ENCODE results near the gene SLMAP. TPM values are rescaled to one million over a fixed set of nuclear protein-coding genes. Genes with fewer than 3 reads are reported as not detected.
A peak's percentile ranks its signal among the peaks of the same experiment; 100 is the strongest.
"Not testable (repeated sequence)": the region's sequence is repeated elsewhere in the genome, so short reads cannot be mapped to it uniquely, and the experiment has no call there.

SLMAP gene
- total RNA-seq, 1 experiment from 2014 or later, result 78.9 TPM

DNA sequence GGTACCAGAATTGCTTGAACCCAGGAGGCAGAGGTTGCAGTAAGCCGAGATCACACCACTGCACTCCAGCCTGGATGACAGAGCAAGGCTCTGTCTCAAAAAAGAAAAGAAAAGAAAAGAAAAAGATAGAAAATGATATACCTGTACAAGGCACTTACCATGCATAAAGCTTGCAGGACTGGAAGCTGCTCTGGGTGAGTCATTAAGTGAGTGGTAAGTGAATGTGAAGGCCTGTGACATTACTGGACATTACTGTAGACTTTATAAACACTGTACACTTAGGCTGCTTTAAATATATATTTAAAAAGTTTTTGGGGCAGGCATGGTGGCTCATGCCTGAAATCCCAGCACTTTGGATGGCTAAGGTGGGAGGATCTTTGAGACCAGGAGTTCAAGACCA is 99.2 kb downstream of the SLMAP start:
- no peak for DNase-seq (ENCODE audit: low spot score)
- in situ Hi-C loops (cut with HindIII; ENCODE audit: low sequenced_read_pairs), result no loop called here

DNA sequence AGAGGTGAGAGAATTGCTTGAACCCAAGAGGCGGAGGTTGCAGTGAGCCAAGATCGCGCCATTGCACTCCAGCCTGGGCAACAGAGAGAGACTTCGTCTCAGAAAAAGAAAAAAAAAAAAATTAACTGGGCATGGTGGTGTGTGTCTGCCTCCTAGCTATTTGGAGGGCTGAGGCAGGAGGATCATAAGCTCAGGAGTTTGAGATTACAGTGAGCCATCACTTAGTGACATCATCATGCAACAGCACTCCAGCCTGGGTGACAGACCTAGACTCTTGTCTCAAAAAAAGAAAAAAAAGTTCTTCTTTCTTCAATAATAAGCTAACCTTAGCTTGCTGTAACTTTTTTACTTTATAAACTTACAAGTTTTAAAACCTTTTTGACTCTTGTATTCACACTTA is 99.8 kb downstream of the SLMAP start:
- DNase-seq (ENCODE audit: low spot score), result no peak
- in situ Hi-C loops (cut with HindIII; ENCODE audit: low sequenced_read_pairs), result no loop called here

DNA sequence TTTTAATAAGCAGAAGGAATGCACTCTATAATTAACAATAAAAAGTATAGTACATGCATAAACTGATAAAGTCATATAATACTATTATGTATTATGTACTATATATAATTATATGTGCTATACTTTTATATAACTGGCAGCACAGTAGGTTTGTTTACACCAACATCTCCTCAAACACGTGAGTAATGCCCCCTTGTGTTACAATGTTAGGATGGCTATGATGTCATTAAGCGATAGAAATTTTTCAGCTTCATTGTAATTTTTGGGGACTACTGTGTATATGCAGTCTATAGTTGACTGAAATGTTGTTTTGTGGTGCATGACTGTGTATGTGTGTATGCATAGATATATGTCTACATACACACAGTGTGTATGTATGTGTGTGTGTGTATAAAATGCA is 100.6 kb downstream of the SLMAP start:
- no peak for DNase-seq (ENCODE audit: low spot score)
- in situ Hi-C loops (cut with HindIII; ENCODE audit: low sequenced_read_pairs), result no loop called here

DNA sequence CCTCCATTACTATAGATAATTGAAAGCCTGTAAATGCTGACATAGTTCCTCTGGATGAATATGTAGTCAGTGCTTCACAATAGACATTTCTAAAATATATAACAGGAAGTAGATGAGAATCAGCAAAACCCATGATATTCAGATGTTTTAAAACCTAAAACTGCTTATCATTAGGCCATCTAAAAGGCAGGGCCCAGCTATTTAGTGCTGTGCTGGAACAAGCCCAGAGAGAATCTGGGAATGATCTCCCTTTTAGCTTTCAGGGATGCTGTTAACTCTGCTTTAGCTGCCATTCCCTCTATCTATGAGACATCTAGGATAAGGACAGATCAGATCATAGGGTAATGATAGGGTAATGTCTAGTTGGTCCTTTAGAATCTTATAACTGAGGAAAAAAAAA is 106.8 kb downstream of the SLMAP start:
- no peak for DNase-seq (ENCODE audit: low spot score)
- in situ Hi-C loops (cut with HindIII; ENCODE audit: low sequenced_read_pairs), result no loop called here

DNA sequence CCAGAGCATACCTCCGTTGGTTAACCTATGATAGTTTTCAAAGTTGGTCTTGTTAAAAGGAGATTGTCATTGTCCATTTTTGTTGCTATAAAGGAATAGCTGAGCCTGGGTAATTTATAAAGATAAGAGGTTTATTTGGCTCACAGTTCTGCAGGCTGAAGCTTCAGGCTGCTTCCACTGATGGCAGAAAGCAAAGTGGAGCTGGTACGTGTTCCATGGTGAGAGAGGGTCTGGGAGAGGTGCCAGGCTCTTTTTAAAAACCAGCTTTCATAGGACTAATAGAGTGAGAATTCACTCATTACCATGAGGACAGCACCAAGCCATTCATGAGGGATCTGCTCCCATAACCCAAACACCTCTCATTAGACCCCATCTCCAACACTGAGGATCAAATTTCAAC is 107.3 kb downstream of the SLMAP start:
- in situ Hi-C loops (cut with HindIII; ENCODE audit: low sequenced_read_pairs), result no loop called here
- no peak for DNase-seq (ENCODE audit: low spot score)

DNA sequence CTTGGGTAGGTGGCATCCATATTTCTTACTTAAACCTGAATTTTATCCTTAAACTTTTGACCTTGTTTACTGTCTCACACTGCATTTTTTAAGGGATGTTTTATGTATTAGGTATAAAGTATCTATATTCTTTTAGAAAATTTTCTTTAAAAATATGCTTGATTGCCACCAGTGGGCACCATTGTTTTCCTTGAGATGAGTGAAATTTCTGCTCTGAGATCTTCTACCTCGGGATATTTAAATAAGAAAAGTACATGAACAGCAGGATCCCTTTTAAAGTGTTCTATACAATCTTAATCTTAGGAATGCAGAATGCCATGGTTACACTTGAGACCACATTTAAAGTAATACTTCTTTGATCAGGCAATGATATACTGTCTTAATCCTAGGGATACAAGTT is 108.7 kb downstream of the SLMAP start:
- in situ Hi-C loops (cut with HindIII; ENCODE audit: low sequenced_read_pairs), result no loop called here
- no peak for DNase-seq (ENCODE audit: low spot score)

DNA sequence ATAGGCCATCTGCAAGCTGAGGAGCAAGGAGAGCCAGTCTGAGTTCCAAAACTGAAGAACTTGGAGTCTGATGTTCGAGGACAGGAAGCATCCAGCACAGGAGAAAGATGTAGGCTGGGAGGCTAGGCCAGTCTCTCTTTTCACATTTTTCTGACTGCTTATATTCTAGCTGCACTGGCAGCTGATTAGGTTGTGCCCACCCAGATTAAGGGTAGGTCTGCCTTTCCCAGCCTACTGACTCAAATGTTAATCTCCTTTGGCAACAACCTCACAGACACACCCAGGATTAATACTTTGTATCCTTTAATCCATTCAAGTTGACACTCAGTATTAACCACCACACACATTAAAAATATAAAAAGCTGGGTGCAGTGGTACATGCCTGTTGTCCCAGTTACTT is 113.0 kb downstream of the SLMAP start:
- in situ Hi-C loops (cut with HindIII; ENCODE audit: low sequenced_read_pairs); DNase-seq (ENCODE audit: low spot score): not testable (repeated sequence)

DNA sequence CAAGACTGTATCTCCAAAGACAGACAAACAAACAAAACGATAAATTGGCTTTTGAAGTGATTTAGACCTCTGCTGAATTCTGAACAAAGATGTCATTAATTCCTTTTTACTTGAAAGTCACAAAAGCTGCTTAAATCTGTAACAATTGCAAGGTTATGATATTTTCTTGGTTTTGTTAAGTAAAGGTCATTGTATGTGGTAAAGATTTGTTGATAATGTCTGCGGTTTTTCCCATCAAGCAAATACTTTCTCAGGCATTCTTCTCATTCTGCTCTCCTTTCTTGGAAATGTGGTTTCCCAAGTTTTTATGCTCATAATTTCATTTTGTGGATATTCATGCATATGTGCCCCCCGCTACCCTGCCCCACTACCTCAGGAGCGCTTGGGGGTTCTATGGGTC is 116.5 kb downstream of the SLMAP start:
- in situ Hi-C loops (cut with HindIII; ENCODE audit: low sequenced_read_pairs), result no loop called here

DNA sequence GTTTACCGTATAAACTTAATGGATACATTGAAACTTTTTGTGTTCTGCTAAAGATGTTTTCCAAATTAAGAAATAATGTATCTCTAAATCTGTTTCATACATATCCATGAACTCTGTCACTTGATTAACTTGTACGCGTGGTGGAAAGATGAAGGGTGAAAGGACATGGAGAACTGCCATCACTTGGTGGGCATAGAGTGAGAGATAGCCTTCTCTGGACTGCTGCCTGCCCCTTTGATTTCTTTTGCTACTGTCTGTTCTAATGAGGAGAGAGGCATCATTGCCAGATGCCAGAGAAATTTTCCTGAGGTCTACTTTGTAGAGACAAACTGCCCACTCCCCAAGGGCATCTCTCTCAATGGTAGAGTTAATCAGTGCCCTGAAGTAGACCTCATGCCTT is 120.5 kb downstream of the SLMAP start:
- in situ Hi-C loops (cut with HindIII; ENCODE audit: low sequenced_read_pairs), result no loop called here
- no peak for DNase-seq (ENCODE audit: low spot score)

More for the DNA sequence above, 116.5 kb downstream of the SLMAP start:
- no peak for DNase-seq (ENCODE audit: low spot score)

DNA sequence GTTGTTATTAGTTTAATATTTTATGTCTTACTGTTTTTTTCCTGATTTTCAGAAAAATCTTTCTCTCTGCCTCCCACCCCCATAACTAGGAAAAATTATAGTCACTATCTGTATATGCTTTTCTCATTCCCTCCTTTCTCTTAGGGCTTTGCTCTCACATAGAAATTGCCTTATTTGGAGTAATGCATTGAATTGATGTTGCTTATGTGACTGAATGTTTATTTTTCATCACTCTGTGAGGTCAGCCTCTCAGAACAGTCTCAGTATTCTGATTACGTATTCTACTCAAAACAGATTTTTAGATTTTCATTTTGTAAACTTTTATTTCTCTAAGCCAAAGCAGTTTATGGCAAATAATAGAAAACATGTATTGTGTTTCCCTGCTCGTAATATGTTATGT is 121.0 kb downstream of the SLMAP start:
- in situ Hi-C loops (cut with HindIII; ENCODE audit: low sequenced_read_pairs), result no loop called here

DNA sequence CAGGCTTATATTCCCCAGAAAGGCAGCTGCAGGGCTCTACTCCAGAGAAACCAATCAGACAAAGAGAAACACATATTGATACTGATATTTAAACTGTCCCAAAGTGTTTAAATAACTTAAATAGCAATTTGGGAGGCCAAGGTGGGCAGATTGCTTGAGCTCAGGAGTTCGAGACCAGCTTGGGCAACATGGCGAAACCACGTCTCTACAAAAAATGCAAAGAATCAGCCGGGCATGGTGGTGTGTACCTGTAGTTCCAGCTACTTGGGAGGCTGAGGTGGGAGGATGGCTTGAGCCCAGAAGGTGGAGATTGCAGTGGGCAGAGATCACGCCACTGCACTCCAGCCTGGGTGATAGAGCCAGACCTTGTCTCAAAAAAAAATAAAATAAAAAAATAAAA is 128.3 kb downstream of the SLMAP start:
- DNase-seq (ENCODE audit: low spot score); in situ Hi-C loops (cut with HindIII; ENCODE audit: low sequenced_read_pairs): not testable (repeated sequence)

More for the DNA sequence above, 121.0 kb downstream of the SLMAP start:
- no peak for DNase-seq (ENCODE audit: low spot score)

DNA sequence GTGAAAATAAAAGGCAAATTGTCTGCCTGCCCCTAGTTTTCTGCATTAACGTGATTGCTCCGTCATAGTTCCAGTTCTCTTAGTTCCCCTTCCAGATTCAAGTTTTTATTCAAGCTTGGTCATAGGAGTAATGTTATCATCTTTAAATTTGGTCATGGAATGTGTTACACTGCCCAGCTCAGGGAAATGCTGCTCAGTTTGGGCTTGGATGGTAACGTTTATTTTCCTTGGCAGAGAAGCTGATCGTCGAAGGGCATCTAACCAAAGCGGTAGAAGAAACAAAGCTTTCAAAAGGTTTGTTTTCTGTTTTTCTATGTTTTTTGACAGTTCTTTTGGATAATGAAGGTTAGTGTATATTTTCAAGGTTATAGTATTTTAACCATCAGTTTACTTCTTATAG is 133.7 kb downstream of the SLMAP start:
- peak; percentile 70 for DNase-seq (ENCODE audit: low spot score)
- in situ Hi-C loops (cut with HindIII; ENCODE audit: low sequenced_read_pairs), result no loop called here

DNA sequence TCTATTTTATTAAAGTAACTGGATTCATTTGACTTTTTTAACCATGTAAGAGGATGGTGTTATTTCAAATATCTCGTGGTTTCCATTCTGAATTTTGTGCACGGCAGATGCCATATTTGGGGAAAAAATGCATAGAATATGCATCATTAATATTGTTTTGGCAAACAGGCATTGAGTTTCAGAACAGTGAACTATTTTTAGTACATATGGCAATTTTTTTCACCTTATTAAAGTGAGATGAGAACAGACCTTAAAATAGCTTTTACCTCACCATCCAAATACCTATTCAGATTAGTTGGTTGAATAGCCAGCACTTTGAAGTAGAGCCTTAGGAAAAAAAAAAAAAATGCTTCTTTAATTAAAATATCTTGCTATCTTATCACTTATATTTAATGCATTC is 134.8 kb downstream of the SLMAP start:
- in situ Hi-C loops (cut with HindIII; ENCODE audit: low sequenced_read_pairs), result no loop called here
- peak; percentile 38 for DNase-seq (ENCODE audit: low spot score)

DNA sequence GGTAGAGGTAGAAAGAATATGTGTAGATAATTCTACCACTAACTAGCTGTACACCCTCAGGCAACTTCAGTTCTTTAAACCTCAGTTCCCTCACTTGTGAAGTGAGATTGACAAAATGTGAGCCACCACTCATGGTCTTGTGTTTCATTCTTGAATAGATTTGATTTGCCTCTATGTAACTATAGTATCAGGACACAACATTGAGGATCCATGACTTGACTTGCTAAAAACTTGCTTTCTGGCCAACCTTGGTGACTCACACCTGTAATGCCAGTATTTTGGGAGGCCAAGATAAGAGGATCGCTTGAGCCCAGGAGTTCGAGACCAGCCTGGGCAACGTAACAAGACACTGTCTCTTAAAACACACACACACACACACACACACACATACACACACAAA is 136.3 kb downstream of the SLMAP start:
- DNase-seq (ENCODE audit: low spot score), result no peak
- in situ Hi-C loops (cut with HindIII; ENCODE audit: low sequenced_read_pairs), result no loop called here

DNA sequence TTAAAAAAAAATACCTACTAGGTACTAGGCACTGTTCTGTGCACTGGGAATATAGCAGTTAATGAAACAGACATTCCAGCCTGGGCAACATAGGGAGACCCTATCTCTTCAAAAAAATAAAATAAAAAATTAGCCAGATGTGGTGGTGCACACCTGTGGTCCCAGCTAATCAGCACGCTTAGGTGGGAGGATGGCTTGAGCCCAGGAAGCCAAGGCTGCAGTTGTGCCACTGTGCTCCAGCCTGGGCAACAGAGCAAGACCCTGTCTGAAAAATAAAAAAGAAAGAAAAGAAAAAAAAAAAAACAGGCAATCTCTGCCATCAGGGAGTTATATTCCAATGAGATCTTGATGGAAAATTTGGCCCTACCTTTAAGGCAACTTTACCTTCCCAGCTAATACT is 137.0 kb downstream of the SLMAP start:
- in situ Hi-C loops (cut with HindIII; ENCODE audit: low sequenced_read_pairs), result no loop called here
- no peak for DNase-seq (ENCODE audit: low spot score)

DNA sequence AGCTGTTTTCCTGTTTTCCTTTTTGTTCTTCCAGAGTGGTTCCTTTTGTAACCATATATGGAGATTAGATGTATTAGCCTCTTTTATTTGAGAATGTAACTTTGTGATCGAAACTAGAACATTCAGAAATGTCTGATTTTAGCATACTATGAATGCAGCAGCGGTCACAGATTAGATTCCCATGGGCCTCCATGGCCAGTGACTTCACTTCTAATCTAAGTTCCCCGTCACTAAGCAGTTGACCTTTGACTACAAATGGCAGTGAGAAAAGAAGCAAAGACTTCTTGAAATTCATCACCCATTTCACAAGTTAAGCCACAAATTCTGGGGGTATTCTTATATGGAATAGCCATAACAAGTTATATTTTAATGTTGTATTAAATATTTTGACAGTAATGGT is 137.6 kb downstream of the SLMAP start:
- no peak for DNase-seq (ENCODE audit: low spot score)
- in situ Hi-C loops (cut with HindIII; ENCODE audit: low sequenced_read_pairs), result no loop called here

DNA sequence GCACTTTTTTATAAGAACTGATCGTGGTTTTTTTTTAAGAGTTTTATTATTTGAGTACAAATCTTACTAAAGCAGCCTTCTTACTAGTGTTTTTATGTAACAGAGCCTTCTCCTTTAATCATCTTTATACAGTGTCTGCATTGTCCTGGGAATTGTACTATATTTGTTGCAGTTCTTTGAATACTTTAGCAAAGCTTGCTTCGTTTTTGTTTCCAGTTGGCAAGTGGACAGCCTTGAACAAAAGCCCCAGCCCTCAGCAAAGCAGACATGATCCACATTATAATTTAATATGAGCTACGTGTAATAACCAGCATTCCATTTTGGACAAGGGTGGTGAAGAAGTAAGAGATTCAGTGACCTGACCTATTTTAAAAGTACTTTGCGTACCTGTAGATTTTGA is 139.9 kb downstream of the SLMAP start:
- in situ Hi-C loops (cut with HindIII; ENCODE audit: low sequenced_read_pairs), result no loop called here
- no peak for DNase-seq (ENCODE audit: low spot score)

DNA sequence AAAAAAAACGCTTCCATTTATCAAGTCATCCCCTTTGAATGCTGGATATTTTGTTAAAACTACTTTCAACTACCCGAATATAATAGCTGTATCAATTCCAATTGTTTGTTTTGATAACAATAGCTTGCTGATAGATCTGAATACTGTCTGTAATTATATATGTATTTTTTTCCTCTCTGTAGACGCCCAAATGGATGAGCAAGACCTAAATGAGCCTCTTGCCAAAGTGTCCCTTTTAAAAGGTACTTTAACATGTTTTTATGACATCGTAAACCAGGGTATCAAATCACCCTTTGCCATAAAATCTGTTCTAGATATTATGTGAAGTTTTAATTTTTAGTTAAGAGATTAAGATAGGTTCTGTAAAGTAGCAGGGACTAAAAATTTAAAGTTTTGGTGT is 140.6 kb downstream of the SLMAP start:
- in situ Hi-C loops (cut with HindIII; ENCODE audit: low sequenced_read_pairs), result no loop called here
- no peak for DNase-seq (ENCODE audit: low spot score)

DNA sequence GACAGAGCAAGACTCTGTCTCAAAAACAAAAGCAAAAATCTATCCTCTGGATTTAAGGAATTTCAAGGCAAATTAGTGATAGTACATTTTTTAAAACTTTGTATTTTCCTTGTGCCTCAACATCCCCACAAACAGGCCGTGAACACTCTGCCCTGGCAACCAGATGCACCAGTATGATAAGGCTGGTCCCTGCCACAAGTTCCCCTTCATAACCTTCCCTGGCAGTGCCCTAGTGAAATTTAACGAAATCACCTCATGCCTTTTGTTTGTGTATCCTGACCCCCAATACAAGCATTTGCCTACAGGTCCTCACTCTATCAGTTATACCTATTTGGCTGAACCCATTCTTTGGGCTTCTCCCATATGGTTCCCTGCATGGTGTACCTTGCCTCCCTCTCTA is 144.7 kb downstream of the SLMAP start:
- DNase-seq (ENCODE audit: low spot score), result no peak
- in situ Hi-C loops (cut with HindIII; ENCODE audit: low sequenced_read_pairs), result no loop called here

DNA sequence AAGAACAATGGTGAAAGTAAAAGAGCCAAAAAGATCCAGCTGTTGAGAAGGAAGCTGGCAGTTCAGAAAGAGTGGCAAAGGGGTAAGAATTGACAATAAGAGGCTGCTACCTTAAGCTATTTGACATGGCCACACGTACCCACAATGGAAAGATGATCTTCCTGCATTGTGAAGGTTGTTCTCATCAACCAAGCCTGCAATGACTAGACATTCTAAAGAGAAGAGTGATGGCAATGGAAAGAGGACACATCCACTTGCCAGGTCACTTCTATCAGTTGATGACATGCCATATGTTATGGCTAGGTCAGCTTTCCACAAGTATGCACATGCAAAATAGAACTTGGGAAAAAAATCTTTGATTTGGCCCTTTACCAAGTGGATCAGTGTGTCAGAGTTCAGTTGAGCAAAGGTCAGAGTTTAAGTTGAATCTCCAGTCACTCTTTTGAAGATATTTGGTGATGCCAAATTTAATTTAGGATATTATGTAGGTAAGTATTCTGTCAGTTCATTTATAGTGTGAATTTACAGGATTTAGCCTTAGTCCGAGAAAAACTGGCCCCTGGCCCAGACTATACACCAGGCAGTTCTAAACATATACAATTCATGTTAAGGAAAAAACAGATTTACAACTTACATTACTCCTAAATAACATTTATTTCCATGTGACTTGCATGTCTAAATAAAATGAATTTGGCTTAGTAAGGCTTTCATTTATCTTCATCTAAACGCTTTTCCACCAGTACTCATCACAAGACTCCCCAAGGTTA is 147.2 kb downstream of the SLMAP start:
- DNase-seq (ENCODE audit: low spot score), result no peak
- in situ Hi-C loops (cut with HindIII; ENCODE audit: low sequenced_read_pairs), result no loop called here

DNA sequence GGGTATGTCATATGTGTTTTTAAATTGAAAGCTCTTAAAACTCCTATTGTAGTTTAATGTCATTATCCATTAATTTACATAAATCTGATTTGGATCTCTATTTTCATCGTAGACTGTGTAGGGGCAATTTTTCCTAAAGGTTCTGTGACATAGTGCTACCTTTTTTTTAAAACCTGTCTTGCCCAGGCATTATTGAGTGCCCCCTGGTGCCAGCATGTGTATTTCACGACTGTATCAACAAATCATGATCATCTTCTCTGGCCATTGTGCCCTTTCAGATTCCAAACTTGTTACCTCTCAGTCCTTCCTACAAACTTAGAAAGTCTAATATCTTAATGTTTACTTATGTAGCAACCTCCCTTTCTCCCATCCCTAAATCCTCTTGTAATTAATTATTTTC is 154.9 kb downstream of the SLMAP start:
- no peak for DNase-seq (ENCODE audit: low spot score)

More for the DNA sequence above, 154.9 kb downstream of the SLMAP start:
- in situ Hi-C loops (cut with HindIII; ENCODE audit: low sequenced_read_pairs), result no loop called here
